Aorta (tissue), 5 donors: ENCODE measurements around the gene ABCA7. TPM values are rescaled to one million over a fixed set of nuclear protein-coding genes. Genes with fewer than 3 reads are reported as not detected.

Source experiments
- ATAC-seq: fragments of 200-7000 bp; cut with Tn5 transposase; one replicate; pipeline ENCODE4 v1.9.1; 2022; ENCODE audit warnings: moderate library complexity; ENCODE audit not compliant: low FRiP score
- DNase-seq, 2 donors: peaks; one replicate each; pipeline ENCODE4 v3.0.0-alpha.2; 2020
- H3K27ac ChIP-seq, 2 donors: one replicate each; pipeline ENCODE4 v1.5.1; 2013; ENCODE audit warnings: low read length in 2 of 2, mild to moderate bottlenecking in 2 of 2, moderate library complexity in 2 of 2, control low read depth in 1 of 2, inconsistent platforms in 1 of 2, low read depth in 1 of 2
- H3K27me3 ChIP-seq, 2 donors: one replicate each; pipeline ENCODE4 v1.6.1; 2013; ENCODE audit warnings: control low read depth in 1 of 2, low read length in 1 of 2, mild to moderate bottlenecking in 1 of 2, moderate library complexity in 1 of 2; ENCODE audit not compliant: insufficient read depth in 2 of 2, control insufficient read depth in 1 of 2
- H3K36me3 ChIP-seq, 2 donors: one replicate each; pipeline ENCODE4 v1.6.1; 2013; ENCODE audit warnings: control low read depth in 1 of 2, low read length in 1 of 2, mild to moderate bottlenecking in 1 of 2; ENCODE audit not compliant: insufficient read depth in 2 of 2, control insufficient read depth in 1 of 2
- H3K4me1 ChIP-seq, 2 donors: one replicate each; pipeline ENCODE4 v1.6.1; 2013; ENCODE audit warnings: low read length in 2 of 2, control low read depth in 1 of 2, mild to moderate bottlenecking in 1 of 2, moderate library complexity in 1 of 2; ENCODE audit not compliant: insufficient read depth in 2 of 2, control insufficient read depth in 1 of 2
- H3K4me3 ChIP-seq, 2 donors: one replicate each; pipeline ENCODE4 v1.5.1; 2013; ENCODE audit warnings: low read length in 2 of 2, control low read depth in 1 of 2, mild to moderate bottlenecking in 1 of 2
- H3K9me3 ChIP-seq: one replicate; pipeline ENCODE4 v1.6.1; 2013; ENCODE audit warnings: mild to moderate bottlenecking, low read length; ENCODE audit not compliant: control insufficient read depth
- WGBS, 2 donors: extraction: QIAGEN DNeasy Blood & Tissue Kit; methylation state at CpG; one replicate each; pipeline ENCODE4 v1.1.7; 2013; 5-methylcytosine and 5-hydroxymethylcytosine counted together
- intact Hi-C, 2 donors: fragments of 100-400 bp; cut with DNase I; formaldehyde crosslinking; loops; one replicate each; pipeline versions ENCODE4 v1.14.2 to v1.15.0; 2022
- polyA plus RNA-seq, 2 donors: library from polyadenylated mRNA; stranded (reverse); fragments of 200-250 nt; gene quantifications; one replicate each; pipeline ENCODE4 v1.2.3, GENCODE V29; 2013
- total RNA-seq, 2 donors: library from RNA; stranded (reverse); fragmentation: NEBNext Ultra II Directional; extraction: Animal tissue kit (Norgen Biotek cat#: 25700); gene quantifications; one replicate each; pipeline ENCODE4 v1.2.1, GENCODE V29; 2021
- donor health status: healthy with polysubstance abuse.
- donor health status: Bipolar disorder and iron deficiency.
- donor health status: DM: no; HTN: no; CAD: no.
- donor health status: DM: no; HTN: no; CAD: no.
- donor health status: DM: yes; HTN: yes; CAD: no.

The ABCA7 gene
- total and polyA plus RNA-seq, 4 donors = 1.9 to 20.6 (median 8.5) TPM

GRCh38 chr19:1026783-1027649 lies 12.9 kb upstream of the ABCA7 start:
- peak; percentile 5 for ATAC-seq
- DNase-seq = no peak
- H3K4me1 ChIP-seq = no peaks in the 10 kb centered on the region
- H3K9me3 ChIP-seq = no peaks in the 10 kb centered on the region
- H3K36me3 ChIP-seq = peaks cover 0 to 1% of the 10 kb centered on the region in 2 donors
- intact Hi-C loops = loop anchor here in 1 of 2 donors (5.0 kb wide), 1 partner anchor 75 kb away; the partner anchor contains the start of gene GPX4
- H3K27me3 ChIP-seq = no peaks in the 10 kb centered on the region
- H3K4me3 ChIP-seq = peak overlapping the region; percentile 98
- peak overlapping the region; percentile 99 to 100 for H3K27ac ChIP-seq
- WGBS, 2 donors = 0 to 1% methylated on average over 35 to 36 of the region's 36 CpGs

DNA sequence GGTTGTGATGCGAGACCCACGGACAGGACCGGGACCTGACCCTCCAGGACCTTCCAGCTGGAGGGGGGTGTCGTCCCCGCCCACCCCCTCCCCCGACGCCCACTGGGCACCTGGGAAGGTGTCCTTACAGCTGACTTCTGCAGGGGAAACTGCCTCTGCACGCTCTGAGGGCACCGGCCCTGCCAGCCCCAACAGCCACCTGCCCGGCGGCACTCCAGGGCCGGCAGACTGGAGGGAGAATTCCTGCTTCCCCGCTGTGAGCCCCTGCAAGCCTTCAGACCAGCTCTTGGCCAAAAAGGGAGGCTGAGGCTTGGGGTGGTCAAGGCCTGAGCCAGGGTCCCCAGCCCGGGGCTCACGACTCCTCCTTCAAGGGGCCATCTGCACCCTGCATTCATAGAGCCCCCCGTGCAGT lies 12.3 kb upstream of the ABCA7 start:
- H3K4me1 ChIP-seq = no peaks in the 10 kb centered on the region
- 1% methylated on average over 15 to 16 of the region's 16 CpGs for WGBS, 2 donors
- H3K36me3 ChIP-seq = peaks cover 0 to 6% of the 10 kb centered on the region in 2 donors
- intact Hi-C loops = loop anchor here in 1 of 2 donors (5.0 kb wide), 1 partner anchor 75 kb away; the partner anchor contains the start of gene GPX4
- peak overlapping the region; percentile 98 for H3K4me3 ChIP-seq
- H3K27me3 ChIP-seq = no peaks in the 10 kb centered on the region
- no peaks in the 10 kb centered on the region for H3K9me3 ChIP-seq
- no peak for DNase-seq
- peak overlapping the region; percentile 99 to 100 for H3K27ac ChIP-seq
- ATAC-seq = peak; percentile 3

- Histone ChIP-seq H3K9me3 (no peaks in the 10 kb centered on the region), H3K4me3 (peak overlapping the region; percentile 98), H3K27ac (peak overlapping the region; percentile 93 to 100), H3K36me3 (peaks cover 0 to 6% of the 10 kb centered on the region in 2 donors), H3K27me3 (no peaks in the 10 kb centered on the region), H3K4me1 (no peaks in the 10 kb centered on the region)
- 1% methylated on average over 53 to 58 of the region's 58 CpGs for WGBS, 2 donors
- intact Hi-C loops = loop anchor here in 1 of 2 donors (5.0 kb wide), 1 partner anchor 74 kb away; the partner anchor contains the start of gene GPX4
- ATAC-seq = peak; percentile 64
- DNase-seq = peak; percentile 85 to 91
These were observed 11.6 kb upstream of the ABCA7 start for GRCh38 chr19:1028062-1028926.

GRCh38 chr19:1032264-1032867 lies 7.5 kb upstream of the ABCA7 start:
- Histone ChIP-seq H3K27ac (no peak overlapping the region), H3K4me1 (no peaks in the 10 kb centered on the region), H3K4me3 (no peak overlapping the region), H3K27me3 (no peaks in the 10 kb centered on the region), H3K9me3 (no peaks in the 10 kb centered on the region), H3K36me3 (peaks cover 0 to 12% of the 10 kb centered on the region in 2 donors)
- intact Hi-C loops = no loop called here
- WGBS, 2 donors = 85 to 86% methylated on average over 20 of the region's 20 CpGs
- ATAC-seq (no peak), DNase-seq (no peak)

GRCh38 chr19:1035998-1036621 lies 3.8 kb upstream of the ABCA7 start:
- intact Hi-C loops = no loop called here
- Histone ChIP-seq H3K4me1 (no peaks in the 10 kb centered on the region), H3K27ac (no peak overlapping the region), H3K36me3 (peaks cover 0 to 10% of the 10 kb centered on the region in 2 donors), H3K4me3 (no peak overlapping the region), H3K27me3 (no peaks in the 10 kb centered on the region), H3K9me3 (no peaks in the 10 kb centered on the region)
- DNase-seq = no peak
- ATAC-seq = no peak
- WGBS, 2 donors = 87 to 88% methylated on average over 29 of the region's 29 CpGs

- H3K27ac ChIP-seq = no peak overlapping the region
- no peaks in the 10 kb centered on the region for H3K9me3 ChIP-seq
- no peaks in the 10 kb centered on the region for H3K4me1 ChIP-seq
- H3K4me3 ChIP-seq = no peak overlapping the region
- no peak for ATAC-seq
- WGBS, 2 donors = 70 to 71% methylated on average over 22 of the region's 22 CpGs
- DNase-seq = no peak
- no peaks in the 10 kb centered on the region for H3K27me3 ChIP-seq
- peaks cover 0 to 6% of the 10 kb centered on the region in 2 donors for H3K36me3 ChIP-seq
- intact Hi-C loops = no loop called here
These were observed 2.3 kb upstream of the ABCA7 start for GRCh38 chr19:1037621-1038064.

- intact Hi-C loops = no loop called here
- WGBS, 2 donors = 45 to 53% methylated on average over 22 of the region's 22 CpGs
- no peak overlapping the region for H3K27ac ChIP-seq
- peaks cover 0 to 6% of the 10 kb centered on the region in 2 donors for H3K36me3 ChIP-seq
- DNase-seq = no peak
- no peak for ATAC-seq
- H3K27me3 ChIP-seq = no peaks in the 10 kb centered on the region
- H3K9me3 ChIP-seq = no peaks in the 10 kb centered on the region
- no peaks in the 10 kb centered on the region for H3K4me1 ChIP-seq
- no peak overlapping the region for H3K4me3 ChIP-seq
These were observed 795 bp upstream of the ABCA7 start for GRCh38 chr19:1038978-1039645.
